Effector CD8-positive, alpha-beta T cell (primary cell): ENCODE data around the gene FILIP1L.
"Not testable (repeated sequence)": the region's sequence is repeated elsewhere in the genome, so short reads cannot be mapped to it uniquely, and the experiment has no call there.

Experiments used
- DNase-seq: peaks from one replicate; lab custom pipeline; 2025; lab: John Stamatoyannopoulos, UW

The FILIP1L gene

GRCh38 chr3:100098784-100099070 is 15.6 kb downstream of the FILIP1L start:
- no peak for DNase-seq

DNA sequence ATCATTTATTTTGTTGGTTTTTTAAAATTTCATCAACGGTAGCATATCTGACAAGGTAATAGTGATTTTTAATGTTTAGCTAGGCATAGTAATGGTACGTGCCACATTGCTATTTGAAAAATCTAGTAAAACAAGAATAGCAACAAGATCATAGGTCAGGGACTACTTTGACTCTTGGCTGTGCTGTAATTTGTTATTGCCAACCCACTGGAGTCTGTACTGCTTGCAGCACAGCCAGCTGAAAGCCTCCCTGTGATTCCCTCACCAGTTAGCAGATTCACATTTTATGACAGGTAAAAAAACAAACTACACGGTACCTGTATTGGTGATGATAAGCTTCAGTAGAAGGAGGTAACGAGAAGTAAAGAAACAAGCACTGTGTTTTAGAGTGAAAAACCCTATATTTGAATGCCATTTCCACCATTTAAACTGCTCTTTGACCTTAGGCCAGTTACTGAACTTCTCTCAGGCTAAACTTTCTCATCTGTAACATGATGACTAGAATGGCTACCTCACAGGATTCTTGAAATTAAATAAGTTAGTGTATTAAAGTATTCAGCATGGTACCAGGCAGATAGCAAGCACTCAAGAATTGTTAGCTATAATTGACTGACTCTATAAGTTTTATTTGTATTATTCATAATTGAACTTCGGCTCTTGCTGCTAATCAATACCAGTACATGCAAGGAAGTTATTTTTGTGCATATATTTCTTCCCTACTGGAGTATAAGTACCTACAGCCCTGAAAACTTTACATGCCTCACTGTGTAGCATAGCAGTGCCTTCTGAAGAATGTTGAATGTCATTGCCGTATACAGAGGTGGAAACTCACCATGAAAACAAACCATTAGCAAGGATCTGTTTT is 16.1 kb downstream of the FILIP1L start:
- no peak for DNase-seq

DNA sequence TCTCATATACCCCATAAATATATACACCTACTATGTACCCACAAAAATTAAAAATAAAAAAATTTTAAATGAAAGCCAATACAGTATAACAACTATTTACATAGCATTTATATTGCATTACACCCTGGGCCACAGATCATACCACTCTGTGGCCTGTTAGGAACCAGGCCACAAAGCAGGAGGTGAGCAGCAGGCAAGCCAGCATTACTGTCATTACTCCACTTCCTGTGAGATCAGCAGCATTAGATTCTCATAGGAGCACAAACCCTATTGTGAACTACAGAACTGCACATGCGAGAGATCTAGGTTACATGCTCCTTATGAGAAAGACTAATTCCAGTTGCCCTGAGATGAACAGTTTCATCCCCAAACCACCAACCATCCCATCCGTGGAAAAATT is 17.4 kb downstream of the FILIP1L start:
- DNase-seq, result no peak

DNA sequence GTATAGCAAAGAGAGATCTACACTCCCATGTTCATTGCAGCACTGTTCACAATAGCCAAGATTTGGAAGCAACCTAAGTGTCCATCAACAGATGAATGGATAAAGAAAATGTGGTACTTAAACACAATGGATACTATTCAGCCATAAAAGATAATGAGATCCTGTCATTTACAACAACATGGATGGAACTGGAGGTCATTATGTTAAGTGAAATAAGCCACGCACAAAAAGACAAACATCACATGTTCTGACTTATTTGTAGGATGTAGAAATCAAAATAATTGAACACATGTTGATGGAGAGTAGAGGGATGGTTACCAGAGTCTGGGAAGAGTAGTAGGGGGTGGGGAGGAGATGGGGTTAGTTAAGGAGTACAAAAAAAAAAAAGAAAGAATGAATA is 18.0 kb downstream of the FILIP1L start:
- not testable (repeated sequence) for DNase-seq

DNA sequence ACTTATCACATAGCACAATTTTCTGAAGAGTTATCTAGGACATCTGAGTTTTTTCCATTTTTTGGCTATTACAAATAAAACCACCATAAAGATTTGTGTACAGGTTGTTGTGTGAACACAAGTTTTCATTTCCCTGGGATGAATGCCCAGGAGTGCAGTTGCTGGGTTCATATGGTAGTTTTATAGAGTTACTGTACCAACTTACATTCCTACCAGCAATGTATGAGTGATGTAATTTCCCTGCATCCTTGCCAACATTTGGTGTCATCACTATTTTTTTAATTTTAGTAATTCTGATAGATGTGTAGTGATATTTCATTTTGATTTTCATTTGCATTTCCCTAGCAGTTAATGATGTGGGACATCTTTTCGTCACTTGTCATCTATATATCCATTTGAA is 20.5 kb downstream of the FILIP1L start:
- no peak for DNase-seq

DNA sequence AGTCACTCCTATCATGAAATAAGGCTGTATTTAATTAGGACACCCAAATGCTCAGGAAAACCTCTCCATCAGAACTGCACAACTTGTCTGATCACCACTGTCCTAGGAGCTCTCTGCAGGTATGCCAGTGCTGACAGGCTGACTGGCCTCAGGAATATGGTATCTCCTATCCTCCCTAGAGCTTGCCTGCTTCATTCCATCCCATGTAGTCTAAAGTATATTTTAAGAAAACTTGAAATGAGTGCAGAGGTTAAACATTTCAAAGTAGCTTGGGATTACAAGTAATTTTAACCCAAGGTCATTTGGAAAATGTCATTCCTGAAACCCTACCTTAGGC is 23.7 kb downstream of the FILIP1L start:
- no peak for DNase-seq

DNA sequence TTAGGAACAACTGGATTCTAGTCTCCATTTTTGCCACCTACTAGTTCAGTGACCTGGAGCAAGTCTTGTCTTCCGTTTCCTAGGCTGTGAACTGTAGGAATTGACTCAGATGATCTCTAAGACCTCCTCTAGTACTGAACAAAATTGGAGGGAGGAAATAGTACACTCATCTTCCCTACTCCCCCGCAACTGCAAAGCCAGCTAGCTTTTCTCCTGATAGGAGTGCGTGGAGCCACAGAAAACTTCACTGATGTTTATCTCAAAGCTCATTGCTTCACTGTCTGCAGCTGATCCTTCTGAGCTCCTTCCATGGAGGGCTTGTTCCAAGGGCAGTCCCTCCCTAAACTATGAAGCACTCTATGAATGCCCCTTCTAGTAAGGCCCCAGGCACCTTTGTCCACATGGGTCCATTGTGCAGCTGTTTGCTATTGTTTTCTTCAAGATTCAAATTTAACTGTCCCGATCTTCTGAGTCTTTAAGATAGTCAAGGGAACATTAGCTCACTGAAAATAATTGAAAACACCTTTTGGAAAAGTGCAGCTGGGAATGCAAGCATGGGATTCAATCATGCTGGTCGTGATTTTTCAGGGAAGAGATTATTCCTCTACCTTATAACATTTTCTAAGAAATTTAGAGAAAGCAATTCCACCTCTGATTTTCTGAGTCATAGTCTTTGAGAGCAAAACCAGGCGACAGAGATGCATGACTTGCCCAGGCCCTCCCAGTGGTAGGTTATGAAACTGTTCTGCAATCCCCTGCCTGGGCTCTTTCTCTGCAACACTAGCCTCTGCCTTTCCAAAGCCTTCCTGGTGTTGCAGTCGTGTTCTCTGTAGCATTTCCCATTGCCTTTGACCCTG is 24.3 kb downstream of the FILIP1L start:
- no peak for DNase-seq

GRCh38 chr3:100088735-100089368 is 25.4 kb downstream of the FILIP1L start:
- no peak for DNase-seq

DNA sequence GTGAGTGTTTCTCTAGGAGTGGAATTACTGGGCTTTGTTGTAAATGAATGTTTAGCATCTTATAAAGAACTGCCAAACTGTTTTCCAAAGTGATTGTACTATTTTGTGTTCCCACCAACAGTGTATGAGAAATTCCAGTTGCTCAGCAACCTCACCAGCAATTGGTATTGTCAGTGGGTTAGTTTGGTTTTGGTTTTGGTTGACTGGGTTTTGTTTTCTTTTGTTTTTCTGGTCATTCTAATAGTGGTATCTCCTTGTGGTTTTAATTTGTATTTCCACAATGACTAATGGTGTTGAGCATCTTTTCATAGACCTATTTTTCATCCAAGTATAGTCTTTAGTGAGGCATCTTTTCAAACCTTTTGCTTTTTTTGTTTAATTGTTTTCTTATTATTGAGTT is 27.1 kb downstream of the FILIP1L start:
- DNase-seq, result no peak

- DNase-seq, result no peak
Measured at GRCh38 chr3:100086401-100086800, 27.9 kb downstream of the FILIP1L start.

- no peak for DNase-seq
Measured at GRCh38 chr3:100084100-100084806, 30.0 kb downstream of the FILIP1L start.

DNA sequence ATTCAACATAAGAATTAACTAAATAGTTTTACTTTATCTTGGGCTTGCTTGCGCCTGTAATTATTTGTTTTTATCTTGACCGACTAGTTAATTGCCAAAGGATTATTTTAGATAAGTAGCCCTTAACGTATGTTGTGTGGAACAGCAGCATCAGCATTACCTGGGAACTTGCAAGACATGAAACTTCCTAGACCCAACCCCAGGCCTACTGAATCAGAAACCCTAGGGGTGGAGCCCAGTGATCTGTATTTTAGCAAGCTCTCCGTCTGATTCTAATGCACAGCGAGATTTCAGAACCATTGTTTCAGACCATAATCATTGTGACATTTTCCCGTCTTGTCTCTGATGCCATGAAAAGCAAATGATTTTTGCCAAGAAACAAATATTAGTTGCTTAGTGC is 31.1 kb downstream of the FILIP1L start:
- no peak for DNase-seq

DNA sequence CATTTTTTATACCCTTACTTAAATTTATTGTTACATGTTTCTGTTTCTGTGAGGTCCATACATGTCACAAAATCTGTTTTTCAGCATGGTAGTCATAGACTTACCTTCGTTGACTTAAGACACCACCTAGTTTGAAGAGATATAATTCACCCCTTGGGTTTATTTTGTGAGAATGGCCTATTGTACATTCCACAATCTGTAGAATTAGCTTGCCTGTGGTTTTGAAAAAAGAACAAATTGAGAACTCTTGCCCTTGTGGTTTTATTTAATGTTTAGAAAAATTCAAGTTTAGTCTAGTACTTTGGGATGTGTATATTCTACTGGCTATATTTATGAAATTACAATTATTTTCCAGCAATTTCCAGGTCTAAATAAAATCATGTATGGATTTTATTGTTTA is 31.6 kb downstream of the FILIP1L start:
- no peak for DNase-seq

GRCh38 chr3:100081986-100082692 is 32.2 kb downstream of the FILIP1L start:
- no peak for DNase-seq

DNA sequence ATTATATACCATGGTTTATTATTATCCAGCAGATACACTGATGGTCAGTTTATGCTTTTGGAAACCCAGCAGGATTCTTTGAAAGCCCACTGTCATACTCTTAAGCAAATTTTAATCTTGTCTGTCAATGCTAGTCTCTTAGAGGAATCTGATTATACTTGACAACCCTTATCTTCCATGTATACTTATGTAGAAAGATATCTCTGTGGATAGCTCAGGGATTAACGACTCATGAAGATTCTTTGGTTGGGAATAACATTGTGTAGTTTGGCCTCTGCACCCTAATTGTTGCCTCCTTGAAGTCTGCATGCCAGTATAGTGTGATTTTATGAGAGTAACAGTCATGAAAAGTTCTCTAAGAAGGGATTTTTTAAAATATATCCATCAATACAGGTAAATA is 33.0 kb downstream of the FILIP1L start:
- no peak for DNase-seq

DNA sequence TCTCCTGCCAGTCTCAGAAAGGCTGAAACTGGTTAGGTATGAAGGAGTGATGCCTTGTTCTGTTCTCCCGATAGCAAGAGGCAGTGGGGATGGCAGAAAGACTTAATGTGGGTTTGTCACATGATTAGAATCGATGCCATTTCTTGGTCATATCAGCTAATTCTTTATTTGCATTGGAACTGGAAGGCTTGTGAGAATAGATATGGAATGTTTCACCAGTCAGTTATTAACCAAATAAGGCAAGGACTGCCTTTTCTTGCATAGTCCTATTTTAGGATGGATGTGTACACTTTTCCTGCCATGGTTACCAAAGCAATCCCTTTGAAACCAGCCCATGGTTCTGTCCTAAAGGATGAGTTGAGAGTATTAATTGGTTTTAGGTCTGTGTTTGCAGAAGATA is 33.7 kb downstream of the FILIP1L start:
- no peak for DNase-seq

- no peak for DNase-seq
Measured at GRCh38 chr3:100079328-100079727, 35.0 kb downstream of the FILIP1L start.

- no peak for DNase-seq
Measured at GRCh38 chr3:100076731-100077529, 37.4 kb downstream of the FILIP1L start.

DNA sequence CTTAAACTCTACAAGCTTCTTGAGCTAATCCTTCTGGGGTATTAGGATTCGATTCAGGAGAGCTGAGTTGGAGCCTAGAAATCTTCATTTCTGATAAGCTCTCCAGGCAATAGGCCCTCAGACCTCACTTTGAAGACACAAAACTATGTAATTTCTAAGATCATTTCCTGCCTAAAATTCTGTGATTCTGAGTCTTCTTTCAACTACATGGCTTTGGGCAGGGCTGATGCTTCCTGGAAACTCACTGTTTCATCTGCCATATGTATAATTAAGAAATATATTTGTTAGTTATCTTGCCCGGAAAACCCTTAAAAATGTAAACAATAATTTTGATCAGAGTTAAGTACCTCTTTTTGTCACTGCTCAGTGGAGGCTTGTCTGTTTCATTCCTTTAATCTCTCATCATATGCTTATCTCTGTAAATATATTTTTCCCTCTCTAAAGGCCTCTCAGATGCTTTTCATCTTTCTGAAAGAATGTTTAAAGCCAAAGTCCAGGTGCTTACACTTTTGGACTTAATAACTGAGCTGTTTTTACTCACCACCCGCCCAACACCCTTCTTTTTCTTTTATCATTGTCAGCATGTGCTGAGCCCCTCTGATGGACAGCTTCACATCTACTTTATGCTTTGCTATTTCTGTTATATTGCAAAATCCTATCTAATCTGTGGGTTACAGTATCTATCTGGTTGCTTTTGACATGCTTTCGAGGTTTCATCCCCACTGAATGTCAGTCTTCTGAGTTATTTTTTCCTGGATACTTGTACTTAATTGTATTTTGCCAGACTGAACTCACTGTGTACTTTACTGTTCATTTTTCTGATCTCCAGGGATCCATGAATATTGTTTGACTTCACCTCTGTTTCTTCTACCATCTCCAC is 38.2 kb downstream of the FILIP1L start:
- DNase-seq, result no peak

GRCh38 chr3:100075196-100075595 is 39.1 kb downstream of the FILIP1L start:
- no peak for DNase-seq
